MM.1S (cell line): ENCODE results near the gene NAA35.

Source experiments
- CTCF ChIP-seq: fragments of 300-600 bp; sonication (generic); IDR thresholded peaks from 2 replicates; pipeline ENCODE4 v1.5.1; 2016; ENCODE audit warnings: antibody characterized with exemption, low read length, mixed read lengths
- EZH2 ChIP-seq: fragments of 300-600 bp; sonication (generic); optimal IDR thresholded peaks from 2 replicates; pipeline ENCODE3; 2017; ENCODE audit warnings: low read depth, mild to moderate bottlenecking, antibody characterized with exemption, low read length, mixed read lengths
- EZH2phosphoT487 ChIP-seq: fragments of 300-600 bp; sonication (generic); IDR thresholded peaks from 2 replicates; pipeline ENCODE4 v1.6.1; 2018; ENCODE audit warnings: antibody characterized with exemption, low read length

GRCh38 chr9:85969727-85970126, 28.8 kb downstream of the NAA35 start:
- TF ChIP-seq CTCF (no peak), EZH2phosphoT487 (no peak), EZH2 (no peak)
